NCI-H524 treated with DMSO at 0.1 percent for 48 hours (cell line): ENCODE data around the gene ADGRB3.

Experiments used
- DNase-seq: peaks from one replicate; lab custom pipeline; 2025; lab: John Stamatoyannopoulos, UW

The ADGRB3 gene

DNA sequence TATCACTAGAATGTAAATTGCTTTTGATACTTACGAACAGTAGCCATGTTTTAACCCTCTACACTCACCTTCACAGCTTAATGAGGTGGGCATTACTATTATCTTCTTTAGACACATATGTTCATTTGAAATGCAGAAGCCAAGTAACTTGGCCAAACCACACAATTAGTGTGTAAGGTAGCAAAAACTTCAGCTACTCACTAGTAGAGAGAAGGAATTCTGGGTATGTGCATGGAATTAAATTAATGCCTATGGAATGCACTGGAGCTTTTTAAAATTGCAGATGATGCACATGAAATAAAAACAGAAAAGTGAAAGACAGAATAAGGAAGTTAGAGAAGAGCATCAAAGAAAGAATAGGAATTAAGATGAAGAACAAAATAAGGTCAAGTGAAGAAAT, 494.0 kb downstream of the ADGRB3 start:
- no peak for DNase-seq

DNA sequence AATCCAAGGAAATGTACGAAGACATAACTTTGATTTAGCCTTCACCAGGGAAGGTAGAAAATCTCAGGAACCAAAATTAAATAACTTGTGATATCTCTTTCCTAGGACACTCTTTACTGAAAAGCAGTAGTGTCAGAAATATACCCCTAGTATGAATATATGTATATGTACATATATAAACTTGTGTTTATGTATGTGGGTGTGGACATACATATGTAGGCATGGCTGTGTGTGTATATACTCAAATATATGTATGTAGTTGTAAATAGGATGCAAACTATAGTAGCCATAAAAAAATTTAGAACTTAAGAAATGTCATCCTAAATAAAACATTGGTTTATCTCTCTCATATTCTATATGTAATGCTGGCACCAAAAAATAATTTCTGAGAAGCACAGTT, 500.8 kb downstream of the ADGRB3 start:
- no peak for DNase-seq

DNA sequence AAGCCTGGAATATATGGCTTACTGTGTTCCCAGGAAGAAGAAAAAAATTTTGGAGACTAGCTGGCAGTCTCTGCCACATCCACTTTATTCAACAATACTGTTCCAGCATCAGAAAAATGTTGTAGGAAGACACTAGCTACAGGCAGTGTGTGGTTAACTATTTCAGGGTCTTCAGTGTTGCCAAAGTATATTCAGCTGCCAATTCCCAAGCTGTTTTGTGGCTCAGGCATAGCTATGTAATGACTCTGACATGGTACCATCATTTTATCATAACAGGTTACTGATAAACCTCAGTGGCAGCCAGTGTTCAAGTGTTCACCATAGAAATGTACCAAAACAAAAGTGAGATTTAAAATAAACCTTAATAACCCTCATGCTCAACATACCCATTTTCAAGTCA, 503.1 kb downstream of the ADGRB3 start:
- DNase-seq = no peak

DNA sequence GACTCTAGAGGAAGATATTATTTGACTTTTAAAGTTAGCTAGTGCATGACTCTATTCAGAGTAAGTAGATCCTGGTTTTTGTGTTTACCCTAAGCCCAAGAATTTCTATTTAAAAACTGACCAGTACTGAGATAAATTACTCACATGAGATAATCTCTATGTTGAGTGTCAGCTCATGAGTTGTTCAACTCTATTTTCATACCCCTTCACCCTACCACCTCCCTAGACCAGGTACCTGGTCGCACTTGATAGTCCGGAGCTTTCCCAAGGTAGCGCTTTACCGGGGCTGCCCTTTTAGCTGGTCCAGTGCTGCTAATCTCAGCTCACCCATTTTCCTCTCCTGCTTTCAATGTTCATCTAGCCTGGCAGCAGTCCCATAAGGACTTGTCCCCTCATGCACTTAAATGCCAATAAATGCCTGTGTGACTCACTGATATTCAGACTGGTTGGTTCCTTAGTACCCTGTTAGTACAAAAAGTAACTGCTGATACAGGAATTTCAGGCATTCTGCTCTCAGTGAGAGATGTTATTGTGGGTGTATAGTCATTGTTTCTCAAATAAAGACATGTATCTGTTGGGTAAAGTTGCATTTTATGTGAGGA, 503.9 kb downstream of the ADGRB3 start:
- DNase-seq = no peak

DNA sequence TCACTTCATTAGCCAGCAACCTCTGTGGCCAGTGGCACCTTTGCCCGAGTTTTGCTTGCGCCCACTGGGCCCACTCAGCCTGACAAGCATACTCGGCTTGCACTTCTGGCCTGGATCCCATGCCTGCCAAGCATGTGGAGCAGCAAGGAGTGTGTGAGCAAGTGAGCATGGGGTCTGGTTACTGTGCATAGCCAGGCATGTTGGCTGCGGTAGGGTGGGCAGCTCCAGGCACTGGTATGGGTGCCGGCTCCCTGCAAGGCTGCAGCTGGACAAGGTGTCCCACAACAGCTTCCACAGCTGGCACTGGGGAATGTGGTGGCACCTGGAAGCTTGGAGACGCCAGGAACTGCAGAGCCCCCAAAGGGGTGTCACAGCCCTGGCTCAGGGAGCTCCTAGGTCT, 510.0 kb downstream of the ADGRB3 start:
- no peak for DNase-seq

DNA sequence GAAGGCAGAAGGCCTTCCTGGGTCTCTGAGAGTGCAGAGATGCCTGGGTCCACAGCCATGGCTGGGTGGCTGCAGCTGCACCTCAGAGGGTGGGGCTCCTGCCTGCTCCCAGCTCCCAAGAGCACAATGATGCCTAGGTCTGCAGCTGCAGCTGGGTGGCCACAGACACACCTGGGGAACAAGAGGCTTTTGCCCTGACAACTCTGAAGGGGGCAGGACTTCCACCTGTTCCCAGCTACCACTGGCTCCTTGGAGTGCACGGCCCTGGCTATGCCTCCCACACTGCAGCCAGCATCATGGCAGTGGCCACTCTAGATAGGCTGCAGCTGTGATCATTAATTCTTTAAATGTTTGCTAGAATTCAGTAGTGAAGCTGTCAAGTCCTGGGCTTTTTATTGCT, 511.3 kb downstream of the ADGRB3 start:
- DNase-seq = no peak

DNA sequence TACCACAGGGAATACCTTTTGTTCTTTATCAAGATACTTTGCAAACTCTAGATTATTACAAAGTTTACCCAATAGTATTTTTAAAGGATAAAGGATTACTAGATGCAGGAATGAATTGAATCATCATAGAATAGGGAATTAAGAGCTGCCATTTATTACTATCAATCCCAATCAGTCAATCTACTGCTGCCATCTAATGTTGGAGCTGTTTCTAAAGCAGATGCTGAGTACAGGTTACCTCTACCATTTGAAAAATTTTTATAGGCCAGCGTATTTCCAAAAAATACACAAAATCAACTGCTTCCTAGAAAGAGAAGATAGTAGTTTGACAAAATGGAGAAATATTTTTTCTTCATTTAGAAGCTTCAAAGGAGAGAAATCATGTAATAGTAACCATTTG, 520.4 kb downstream of the ADGRB3 start:
- DNase-seq = no peak

DNA sequence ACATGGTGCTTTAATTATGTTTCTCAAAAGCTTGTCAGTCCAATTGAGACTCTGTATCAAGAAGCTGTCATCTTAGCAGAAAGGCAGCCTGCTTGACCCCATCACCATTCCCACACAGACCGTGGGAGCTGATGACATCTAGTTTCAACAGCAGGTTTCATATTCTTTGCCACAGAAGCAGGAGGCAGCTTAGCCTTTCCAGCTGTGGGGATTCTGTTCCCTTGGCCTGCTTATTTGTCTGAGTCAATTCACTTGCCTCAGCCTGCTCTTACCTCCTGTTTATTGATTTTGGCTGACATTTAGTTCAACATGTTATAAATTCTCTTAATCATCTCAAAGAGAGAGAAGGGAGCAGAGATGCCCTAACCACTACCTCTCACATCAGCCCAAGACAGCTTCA, 527.7 kb downstream of the ADGRB3 start:
- DNase-seq = no peak

DNA sequence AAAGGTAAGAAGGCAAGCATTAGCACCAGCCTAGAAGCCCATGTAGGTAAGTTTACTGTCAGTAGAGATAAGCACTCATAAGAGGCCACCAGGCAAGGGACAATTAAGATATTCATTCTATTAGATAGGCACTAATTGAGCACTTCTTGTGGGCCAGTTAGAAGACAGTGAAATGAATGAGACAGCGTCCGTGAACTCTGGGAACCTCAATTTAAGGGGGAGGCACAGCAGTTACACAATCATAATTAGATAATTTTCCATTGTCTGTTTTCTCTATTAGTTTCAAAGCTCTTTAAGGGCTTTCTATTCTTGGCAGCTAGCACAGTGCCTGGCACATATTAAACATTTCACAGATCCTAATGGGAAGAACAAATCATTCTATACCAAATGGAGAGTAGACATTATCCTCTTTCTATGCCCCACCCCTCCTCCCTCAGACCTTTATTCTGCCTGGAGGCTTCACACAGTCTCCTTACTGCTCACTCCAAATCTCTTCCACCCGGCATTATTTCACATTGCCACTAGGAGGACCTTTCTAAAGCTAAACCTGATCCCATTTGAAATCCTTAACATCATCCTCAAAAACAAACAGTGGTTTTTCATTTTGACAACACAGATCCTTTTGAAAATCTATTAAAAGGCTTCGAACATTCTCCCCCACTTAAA, 529.6 kb downstream of the ADGRB3 start:
- no peak for DNase-seq

DNA sequence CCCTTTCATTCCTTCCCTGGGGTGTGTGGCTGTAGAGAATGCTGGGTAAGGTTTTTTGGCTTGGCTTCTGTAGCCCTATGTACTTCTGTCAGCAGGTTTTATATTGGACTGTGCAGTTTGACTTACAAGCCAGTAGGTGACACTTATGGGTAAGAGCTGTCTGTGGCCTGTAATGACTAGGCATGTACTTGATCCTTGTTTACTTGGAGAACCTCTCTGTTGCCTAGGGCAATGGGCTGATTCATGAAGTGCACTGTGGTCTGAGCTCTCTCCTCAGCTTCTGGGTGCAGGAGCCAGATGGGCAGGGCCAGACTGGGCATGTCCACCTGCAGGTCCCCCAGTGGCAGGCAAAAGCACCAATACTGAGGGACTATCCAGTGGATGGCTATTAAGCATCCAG, 544.6 kb downstream of the ADGRB3 start:
- no peak for DNase-seq

DNA sequence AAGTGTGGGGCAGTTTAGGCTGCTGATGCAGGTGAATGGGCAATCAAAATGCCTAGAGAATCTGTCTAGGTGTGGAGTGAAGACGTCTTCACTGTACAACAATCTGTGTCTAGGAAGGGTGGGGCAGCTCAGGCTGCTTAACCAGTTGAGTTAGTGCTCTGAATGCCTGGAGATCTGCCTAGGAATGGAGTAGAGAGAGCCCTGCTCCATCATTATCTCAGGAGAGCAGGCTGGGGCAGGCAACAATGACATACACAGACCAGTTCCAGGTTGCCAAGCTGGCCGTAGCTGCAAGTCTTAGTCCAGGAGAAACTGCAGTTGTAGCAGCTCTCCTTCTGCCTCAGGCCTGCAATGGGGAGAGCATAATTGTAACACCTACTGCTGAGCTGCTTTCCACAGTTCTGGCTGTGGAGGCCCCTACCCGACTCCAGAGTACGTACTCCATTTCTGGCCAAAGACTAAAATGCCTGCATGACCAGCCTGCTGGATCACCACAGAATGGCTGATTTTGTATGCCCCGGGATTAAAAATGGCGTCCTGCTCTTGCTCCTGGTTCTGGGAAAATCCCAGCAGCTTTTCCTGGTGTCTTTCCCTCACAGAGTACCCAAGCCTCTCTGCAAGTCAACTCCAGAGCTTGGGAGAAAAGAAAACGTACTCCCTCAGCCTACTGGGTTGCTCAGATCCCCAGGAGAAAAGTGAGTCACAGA, 545.4 kb downstream of the ADGRB3 start:
- DNase-seq = no peak

DNA sequence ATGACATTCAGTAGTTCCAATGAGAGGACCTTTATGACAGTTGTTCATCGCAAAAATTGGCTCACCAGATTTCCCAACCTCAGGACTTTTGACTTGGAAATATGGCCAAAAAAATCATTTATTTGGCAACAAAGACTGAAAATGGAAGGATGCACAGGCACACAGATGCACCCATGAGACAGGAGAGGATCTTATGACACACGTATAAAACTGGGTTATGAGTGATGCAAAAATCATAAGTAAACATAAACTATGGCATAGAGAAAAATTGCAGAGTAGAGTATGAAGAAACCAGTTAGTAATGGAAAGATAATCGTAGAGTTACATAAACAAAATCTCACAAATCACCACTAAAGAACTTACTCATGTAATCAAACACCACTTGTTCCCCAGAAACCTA, 546.9 kb downstream of the ADGRB3 start:
- DNase-seq = no peak

DNA sequence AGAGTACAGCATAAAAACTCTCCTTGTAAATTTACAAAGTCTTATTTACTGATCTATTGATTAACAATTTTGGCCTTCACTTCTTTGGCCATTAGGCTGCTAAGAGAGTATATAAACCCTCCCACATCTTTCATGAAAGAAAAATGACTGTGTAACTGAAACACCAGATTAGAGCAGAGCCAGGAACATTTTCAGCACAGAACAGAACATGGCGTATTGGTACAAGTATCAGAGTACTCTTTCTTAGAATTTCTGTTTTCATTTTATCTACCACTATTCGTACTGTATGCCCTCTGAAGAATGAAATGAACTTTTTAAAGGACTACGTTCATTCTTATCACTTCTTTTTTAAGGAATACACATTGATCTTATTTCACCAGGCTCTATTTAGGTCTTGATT, 550.2 kb downstream of the ADGRB3 start:
- DNase-seq = no peak

DNA sequence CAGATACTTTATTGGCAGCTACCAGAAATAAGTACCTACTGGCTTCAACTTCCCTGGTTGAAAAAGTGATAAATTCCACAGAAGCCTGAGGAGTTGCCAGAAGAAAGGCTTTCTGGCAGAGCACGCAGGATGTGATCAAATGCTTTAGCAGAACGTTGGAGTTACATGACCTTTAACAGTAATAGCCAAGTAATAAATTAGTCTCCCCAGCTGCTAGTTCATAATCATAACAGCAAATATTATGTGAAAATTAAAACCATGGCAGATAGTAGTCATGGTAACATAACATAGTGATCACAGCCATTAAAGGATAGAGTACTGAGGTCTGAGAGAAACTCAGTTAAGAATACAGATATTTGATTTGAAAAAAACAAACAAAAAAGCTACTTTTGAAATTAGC, 567.7 kb downstream of the ADGRB3 start:
- no peak for DNase-seq

DNA sequence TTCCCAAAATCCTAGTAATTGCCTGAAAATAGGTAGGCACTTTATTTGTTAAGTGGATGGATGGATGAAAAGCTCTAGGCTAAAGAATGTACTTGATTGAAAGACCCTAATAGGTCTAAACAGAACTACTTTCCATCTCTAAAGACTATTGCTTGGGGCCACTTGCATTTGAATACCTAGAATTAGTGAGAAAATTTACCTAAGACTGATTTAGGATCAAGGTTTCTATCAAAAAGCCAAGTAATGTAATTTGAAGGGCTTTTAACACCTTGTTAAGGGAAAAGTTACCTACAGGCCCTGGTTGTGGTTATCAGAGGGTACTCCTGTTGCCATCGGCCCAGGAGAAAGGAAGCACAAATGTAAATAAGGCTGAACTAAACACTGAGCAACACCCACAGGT, 581.0 kb downstream of the ADGRB3 start:
- DNase-seq = no peak

DNA sequence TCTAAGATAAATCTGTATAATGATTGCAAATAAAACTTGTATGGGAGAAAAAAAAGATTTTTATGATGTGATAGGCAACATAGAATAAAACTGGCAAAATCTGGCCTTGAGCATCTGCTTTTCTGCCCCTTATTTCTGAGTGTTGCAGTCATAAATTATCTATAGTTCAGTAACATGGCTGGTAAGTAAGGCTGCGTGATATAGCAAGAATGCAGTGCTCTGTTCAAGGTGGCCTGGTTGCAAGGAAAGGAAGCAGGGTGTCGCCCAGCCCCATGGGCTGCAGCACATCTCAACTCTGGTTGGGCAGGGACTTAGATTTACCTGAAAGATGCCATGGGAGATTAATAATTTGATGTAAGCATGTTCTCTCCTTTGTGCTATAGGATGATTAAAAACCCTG, 582.3 kb downstream of the ADGRB3 start:
- DNase-seq = no peak

DNA sequence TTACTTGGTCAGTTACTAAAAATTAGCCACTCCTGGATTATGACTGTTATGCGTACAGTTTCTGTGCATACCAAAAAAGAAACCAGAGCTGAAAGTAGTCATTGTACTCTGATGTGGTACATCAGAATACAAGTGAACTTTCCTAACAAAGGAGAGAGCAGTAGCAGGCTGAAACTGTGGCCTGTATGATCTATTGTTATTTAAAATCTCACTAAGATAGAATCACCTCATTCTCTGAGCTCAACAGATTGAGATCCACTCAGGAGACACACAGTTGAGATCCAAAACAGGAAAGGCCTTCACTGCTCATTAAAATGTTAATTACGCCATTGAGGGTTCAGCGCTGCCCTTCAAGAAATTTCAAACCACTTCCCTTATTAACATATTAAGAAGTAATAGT, 585.3 kb downstream of the ADGRB3 start:
- no peak for DNase-seq

DNA sequence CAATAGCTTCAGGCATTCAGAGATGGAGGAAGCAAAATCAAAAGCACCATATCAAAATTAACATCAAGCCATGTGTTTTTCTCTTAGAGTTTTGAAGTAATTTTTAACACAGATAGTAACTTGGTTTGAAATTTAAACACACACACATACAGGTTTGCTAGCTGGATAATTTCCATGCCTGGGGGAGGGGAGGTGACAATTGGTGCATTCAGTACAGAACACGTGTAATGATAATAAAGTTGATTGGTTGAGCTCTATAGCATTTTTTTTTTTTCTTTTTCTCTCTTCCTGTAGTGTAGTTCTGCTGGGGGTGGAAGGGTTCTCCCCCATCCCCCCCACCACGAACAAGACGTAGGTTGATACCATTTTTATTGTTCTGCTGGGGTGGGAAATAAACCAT, 596.9 kb downstream of the ADGRB3 start:
- no peak for DNase-seq

DNA sequence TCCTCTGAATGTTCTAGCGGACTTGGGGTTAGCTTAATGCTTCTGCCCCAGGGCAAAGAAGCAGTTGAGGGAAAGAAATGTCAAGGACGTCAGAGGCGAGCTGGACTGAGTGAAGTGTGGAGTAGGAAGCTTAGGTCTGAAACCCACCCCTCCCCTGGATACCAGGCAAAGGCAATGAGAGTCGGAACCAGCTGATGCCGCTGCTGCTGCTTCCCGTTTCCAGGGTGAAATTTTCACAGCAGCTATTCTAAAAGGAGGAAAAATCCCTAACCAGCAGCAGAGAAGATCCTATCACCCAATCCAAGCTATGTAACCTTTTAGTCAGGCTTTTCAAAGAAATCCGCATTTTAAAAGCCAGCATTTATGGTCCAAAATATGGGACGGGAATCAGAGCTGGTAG, 597.4 kb downstream of the ADGRB3 start:
- DNase-seq = peak; percentile 18

DNA sequence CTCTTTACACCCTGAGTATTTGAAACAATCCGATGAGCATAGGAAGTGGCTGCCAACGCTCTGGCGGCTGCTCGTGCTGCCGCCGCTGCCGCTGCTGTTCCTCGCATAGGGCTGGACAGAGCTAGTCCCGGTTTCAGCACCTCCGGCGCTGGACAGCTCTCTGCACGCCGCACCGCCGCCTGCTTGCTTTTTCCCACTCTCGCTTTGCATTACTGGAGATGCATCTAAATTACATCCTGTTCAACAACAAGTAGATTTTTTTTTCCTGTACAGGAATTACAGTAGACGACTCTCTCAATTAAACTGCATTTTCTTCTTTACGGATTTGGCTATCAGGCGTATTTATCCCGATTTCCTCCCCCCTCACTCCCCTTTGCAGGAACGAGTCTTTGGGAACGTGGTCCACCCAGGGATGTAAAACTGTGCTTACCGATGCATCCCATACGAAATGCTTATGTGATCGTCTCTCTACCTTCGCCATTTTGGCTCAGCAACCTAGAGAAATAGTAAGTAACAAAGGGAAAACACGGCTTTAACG, 597.9 kb downstream of the ADGRB3 start:
- peak; percentile 46 for DNase-seq

DNA sequence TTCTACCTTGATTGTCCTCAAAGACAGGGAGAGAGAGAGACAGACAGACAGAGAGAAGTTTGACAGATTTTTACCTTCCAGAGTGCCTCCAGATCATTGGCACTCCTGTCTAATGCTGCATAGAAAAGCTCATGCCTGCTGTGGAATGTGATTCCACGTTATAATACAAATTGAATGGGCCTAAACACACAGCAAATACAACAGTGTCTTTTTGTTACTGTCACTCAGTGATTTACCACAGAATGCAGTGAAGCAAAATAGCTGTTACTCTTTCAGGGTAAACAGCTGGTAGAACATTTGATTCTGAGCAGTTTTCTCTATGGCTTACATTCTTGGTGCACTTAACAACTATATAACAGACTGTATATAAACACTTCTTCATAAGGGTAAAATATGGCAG, 603.0 kb downstream of the ADGRB3 start:
- peak; percentile 48 for DNase-seq

DNA sequence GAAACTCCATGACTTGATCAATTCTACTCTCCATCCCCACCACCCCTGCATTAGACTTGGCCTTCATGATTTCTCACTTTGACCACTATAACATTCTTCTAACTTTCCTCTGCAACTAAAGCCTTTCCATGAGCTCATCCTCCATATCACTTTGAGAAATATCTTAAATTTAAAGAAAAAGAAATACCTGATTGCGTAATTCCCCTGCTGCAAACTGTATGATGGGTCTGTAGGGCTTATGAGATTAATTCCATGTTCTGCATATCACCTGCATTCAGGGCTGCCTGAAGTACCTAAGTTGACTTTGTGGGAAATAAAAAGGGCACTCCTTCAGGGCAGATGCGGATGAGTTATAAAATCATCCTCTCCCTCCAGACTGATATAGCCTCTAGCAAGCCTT, 611.9 kb downstream of the ADGRB3 start:
- DNase-seq = no peak

DNA sequence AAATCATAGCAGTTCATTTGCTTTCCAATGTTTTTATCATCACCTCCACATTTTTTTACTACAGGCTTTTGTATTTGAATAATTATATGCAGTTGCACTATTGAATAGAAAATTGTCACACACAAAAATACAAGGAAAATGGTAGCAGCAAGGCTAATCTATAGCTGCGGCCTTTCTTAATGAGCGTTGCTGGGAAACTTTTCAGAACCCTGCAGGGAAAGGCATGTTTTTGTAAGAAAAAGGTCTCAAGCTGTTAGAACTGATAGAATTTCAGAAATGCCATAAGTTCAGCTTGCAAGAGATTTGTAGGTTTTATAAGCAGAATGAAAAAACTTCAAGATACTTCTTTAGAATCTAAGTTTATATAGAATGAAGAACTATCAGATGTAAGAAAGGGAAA, 625.9 kb downstream of the ADGRB3 start:
- DNase-seq = no peak
